Uterus (tissue), 2 donors: ENCODE results near the gene TBXAS1.

ENCODE experiments used
- POLR2A ChIP-seq, 2 donors: fragments of 450-650 bp; IDR thresholded peaks; one replicate each; pipeline ENCODE4 v1.6.1; 2016; ENCODE audit warnings: antibody characterized with exemption in 2 of 2, mild to moderate bottlenecking in 1 of 2, moderate library complexity in 1 of 2
- TF ChIP-seq, protein P1 (sequence below), 4 experiments: fragments of 200-600 bp in 2 of 4; fragments of 450-650 bp in 2 of 4; sonication (generic) in 2 of 4; IDR thresholded peaks; one replicate each; pipeline ENCODE4 v1.5.1; 2016 to 2019; ENCODE audit warnings: antibody characterized with exemption in 4 of 4, mild to moderate bottlenecking in 2 of 4, moderate library complexity in 1 of 4

DNA sequence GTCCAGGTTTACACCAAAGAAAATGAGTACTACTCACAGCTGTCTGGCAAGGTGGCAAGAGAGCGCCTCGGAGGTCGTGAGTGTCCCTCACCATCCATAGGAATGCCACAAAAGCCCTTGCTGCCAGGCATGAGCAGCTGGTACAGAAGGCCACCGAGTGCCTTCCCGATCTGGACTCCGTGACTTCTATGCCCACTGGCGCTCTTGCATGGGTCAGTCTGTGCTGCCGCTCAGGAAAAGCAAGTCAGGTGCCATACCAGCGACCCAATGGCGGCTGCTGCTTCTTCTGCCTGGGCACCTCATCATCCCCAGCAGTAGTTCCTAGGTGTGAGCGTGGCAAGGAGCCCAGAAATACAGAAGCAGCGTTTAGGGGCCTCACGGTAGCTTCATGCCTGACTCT is 11.7 kb downstream of the TBXAS1 start:
- no peak for TF ChIP-seq POLR2A (IDR thresholded peaks at IDR 0.05)
- TF ChIP-seq, protein P1, sequence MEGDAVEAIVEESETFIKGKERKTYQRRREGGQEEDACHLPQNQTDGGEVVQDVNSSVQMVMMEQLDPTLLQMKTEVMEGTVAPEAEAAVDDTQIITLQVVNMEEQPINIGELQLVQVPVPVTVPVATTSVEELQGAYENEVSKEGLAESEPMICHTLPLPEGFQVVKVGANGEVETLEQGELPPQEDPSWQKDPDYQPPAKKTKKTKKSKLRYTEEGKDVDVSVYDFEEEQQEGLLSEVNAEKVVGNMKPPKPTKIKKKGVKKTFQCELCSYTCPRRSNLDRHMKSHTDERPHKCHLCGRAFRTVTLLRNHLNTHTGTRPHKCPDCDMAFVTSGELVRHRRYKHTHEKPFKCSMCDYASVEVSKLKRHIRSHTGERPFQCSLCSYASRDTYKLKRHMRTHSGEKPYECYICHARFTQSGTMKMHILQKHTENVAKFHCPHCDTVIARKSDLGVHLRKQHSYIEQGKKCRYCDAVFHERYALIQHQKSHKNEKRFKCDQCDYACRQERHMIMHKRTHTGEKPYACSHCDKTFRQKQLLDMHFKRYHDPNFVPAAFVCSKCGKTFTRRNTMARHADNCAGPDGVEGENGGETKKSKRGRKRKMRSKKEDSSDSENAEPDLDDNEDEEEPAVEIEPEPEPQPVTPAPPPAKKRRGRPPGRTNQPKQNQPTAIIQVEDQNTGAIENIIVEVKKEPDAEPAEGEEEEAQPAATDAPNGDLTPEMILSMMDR (IDR thresholded peaks at IDR 0.05) = no peak
